HG03039 (cell line): ENCODE measurements around the gene D2HGDH.
"Not testable (repeated sequence)": the region's sequence is repeated elsewhere in the genome, so short reads cannot be mapped to it uniquely, and the experiment has no call there.

ENCODE experiments used
- ATAC-seq: cut with Tn5 transposase; IDR thresholded peaks from one replicate; pipeline ENCODE4 v1.9.1; 2021; ENCODE audit warnings: mild to moderate bottlenecking, moderate library complexity; ENCODE audit not compliant: unreplicated experiment

The D2HGDH gene

DNA sequence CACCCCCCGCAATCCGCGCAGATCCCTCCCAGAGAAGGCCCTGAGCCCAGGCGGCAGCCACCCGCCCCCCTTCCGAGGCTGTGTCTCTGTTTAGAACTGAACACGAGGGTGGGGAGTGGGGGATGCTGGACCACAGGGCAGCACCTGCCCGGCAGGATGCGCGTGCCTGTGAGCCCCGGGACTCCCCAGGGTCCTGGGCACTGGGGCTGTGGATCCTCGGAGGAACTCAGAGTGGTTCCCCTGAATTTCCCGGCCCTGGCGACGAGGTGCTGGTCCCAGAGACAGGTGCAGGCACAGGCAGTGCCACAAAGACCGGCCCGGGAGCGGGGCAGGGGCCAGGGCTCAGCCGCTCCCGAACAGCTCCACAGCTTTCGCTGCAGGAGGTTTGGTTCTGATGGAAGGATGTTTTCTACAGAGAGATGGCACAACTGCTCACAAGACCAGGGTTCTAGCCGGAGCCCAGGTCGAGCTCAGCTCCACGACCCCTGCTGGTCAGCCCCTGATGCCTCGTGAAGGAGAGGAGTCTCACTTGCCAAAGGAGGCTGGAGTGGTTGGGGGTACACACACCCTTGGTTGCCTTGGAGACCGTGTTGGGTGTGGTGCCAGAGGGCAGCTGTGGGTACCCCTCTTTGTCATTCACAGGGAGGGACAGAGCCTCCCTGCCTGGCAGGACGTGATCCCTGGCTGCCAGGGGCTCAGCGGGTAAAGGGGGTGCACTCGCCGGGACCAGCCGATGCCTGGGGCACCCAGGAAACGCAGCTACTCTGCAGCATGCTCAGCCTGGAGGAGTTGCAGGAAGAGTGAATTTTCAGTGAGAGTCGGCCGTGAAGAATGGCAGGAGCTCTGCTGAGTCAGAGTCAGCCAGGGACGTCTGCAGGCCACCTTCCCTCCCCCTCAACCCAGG, 70.1 kb downstream of the D2HGDH start:
- no peak for ATAC-seq

DNA sequence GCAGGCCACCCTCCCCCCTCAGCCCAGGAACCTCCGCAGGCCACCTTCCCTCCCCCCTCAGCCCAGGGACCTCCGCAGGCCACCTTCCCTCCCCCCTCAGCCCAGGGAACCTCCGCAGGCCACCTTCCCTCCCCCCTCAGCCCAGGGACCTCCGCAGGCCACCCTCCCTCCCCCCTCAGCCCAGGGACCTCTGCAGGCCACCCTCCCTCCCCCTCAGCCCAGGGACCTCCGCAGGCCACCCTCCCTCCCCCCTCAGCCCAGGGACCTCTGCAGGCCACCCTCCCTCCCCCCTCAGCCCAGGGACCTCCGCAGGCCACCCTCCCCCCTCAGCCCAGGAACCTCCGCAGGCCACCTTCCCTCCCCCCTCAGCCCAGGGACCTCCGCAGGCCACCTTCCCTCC, 71.8 kb downstream of the D2HGDH start:
- ATAC-seq: not testable (repeated sequence)

DNA sequence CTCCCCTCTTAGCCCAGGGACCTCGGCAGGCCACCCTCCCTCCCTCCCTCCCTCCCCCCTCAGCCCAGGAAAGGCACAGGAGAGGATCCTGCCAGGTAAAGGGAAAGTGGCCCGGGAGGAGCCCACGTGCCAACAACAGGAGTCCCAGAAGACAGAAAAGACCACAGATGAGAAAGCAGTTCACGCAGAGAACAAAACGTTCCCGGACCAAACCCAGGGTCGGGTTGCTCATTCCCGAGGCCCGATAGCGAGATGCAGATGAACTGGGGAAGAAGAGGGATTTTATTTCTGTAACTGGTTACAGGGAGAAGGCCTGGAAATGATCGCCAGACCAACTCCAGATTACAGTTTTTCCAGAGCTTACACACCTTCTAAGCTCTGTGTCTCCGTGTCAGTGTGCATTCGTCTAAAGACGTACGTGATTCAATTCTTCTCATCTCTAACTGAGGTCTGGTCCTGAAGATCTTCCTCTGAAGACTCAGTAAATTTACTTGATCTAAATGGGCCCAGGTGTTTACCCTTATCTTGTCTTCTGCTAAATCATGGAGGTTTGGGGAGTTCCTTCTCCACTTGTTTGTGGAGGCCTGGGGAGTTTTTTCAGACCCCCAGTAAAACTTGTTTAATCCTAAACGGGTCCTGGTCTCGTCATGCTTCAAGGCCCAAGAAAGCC, 73.8 kb downstream of the D2HGDH start:
- ATAC-seq: no peak

DNA sequence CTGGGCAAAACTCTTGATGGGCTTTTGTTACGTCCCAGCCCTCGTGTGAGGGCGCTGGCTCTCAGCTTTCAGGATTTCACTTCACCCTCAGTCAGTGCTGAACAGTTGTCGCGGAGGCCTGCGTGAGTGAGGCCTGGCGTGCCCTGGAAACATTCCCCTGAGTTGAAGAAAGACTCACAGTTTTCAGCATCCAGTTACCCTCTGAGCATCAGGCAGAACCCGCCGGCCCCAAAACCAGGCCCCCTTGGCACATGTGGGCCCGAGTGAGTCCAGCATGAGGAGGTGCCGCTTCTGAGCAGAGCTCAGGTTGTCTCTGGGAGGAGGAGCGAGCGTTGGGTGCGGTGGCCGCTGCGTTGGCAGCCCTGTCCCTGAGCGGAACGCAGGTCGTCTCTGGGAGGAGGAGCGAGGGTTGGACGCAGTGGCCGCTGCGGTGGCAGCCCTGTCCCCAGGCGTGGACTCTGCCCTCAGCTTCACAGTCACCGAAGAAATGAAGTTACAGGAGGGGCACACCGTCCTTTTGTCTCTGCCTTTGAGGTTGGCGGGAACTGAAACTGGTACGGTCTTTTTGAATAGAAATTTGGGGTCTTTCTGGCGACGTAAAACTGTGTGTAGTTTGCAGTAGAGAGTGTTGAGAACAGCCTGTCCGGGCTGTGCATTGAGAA, 74.4 kb downstream of the D2HGDH start, which contains the start of gene NEU4:
TSS of gene NEU4 (plus strand) at position 473 of the 662 bp plus-strand sequence. CDS start 5,292 bp downstream, outside the sequence.
- no peak for ATAC-seq

DNA sequence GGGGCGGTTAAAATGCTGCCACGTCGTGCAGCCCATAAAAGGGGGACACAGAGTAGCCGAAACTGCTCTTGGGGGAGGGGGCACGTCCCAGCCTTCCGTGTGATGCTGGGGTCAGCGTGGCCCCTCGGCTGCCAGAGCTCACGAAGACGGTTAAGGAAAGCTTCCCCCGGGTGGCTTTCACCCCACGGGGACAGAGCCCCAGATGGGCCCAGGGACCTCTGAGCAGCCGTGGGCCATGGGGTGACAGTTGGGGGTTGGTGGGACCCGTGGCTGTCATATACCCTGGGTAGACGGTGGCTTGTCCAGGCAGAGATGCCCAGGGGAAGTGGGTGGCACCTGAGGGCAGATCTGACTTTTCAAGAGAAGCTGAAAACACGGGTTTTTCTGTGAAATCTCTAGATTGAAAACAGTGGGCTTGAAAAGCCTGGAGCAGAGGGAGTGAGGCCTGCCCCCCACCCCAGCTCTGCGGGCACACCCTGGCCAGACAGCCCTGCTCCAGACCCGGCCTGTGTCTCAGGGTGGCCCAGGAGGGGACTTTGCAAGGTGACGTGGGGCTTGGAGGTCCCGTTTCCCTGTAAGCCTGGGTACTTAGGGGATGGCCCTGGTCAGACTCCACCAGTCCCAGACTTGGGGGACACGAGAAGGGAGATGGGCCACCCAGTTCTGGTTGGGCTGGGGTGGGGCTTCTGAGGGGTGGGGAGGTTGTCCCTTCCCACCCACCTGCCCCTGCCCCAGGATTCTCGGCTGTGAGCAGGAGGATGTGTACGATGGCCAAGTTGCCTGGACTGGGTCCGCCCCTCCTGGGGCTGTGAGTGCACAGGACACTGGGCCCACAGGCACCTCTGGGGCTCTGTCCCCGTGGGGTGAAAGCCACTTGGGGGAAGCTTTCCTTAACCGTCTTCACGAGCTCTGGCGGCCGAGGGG, 75.2 kb downstream of the D2HGDH start:
- ATAC-seq: no peak

DNA sequence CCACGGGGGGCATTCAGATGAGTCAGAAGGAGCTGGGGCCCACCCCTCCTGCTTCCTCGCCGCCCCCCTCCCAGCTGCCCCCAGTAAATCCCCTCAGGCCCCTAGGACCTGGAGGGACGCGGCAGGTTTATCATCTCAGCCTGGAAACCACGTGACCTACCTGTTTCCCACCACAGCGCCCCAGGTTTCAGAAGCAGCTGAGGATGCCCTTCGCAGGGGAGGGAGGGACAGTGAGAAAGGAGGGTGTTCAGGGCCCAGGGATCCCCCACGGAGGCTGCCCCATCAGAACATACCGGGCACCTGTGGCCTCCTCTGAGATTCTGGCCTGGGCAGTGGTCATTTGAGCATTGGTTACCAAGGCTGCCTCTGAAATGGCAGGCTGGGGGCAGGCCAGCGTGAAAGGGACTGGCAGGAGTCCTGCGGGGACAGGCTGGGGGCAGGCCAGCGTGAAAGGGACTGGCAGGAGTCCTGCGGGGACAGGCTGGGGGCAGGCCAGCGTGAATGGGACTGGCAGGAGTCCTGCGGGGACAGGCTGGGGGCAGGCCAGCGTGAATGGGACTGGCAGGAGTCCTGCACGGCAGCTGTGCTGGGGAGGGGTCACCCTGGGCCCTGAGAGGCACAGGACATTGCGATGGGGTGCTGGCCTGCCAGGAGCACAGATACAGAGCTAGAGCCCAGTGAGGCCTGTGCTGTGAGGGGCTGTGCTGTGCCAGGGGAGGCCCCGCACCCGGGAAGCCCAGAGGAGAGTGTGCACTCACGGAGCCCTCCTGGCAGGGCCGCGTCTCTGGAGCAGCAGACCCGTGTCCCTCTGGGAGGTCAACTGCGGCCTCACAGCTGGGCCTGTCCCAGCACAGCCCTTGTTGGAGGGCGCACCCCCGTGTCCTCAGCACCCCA, 76.1 kb downstream of the D2HGDH start:
- ATAC-seq: no peak

DNA sequence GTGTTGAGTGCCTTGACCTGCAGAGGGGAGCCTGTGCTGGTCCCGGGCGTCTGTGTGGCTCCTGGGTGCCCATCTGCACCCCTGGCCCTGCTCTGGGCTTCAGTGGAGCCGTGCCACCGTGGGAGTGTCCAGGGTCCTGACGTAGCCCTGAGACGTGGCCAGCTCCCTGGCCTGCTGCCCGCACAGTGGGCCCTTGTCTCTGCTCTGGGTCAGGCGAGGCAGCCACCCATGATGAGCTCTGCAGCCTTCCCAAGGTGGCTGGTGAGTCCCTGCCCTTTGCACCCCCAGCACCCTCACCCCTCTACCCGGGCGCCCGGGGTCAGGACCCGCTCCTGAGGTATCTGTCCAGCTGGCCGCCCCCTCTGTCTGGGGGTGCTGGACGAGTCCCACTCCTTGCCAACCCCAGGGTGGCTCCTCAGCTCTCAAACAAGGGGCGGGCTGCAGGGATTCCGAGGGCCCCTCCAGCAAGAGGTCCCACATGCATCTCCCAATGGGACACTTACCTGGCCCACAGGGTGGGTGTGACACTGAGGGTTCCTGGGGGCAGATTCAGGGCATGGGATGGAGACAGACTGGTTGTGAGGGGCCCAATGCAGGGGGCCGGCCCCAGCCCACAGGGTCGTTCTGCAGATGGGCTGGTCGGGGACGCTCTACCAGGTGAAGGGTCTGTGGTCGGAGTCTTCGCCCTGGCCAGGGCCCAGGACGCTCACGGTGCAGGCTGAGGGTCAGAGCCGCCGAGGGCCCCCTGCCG, 76.9 kb downstream of the D2HGDH start:
- ATAC-seq: no peak

DNA sequence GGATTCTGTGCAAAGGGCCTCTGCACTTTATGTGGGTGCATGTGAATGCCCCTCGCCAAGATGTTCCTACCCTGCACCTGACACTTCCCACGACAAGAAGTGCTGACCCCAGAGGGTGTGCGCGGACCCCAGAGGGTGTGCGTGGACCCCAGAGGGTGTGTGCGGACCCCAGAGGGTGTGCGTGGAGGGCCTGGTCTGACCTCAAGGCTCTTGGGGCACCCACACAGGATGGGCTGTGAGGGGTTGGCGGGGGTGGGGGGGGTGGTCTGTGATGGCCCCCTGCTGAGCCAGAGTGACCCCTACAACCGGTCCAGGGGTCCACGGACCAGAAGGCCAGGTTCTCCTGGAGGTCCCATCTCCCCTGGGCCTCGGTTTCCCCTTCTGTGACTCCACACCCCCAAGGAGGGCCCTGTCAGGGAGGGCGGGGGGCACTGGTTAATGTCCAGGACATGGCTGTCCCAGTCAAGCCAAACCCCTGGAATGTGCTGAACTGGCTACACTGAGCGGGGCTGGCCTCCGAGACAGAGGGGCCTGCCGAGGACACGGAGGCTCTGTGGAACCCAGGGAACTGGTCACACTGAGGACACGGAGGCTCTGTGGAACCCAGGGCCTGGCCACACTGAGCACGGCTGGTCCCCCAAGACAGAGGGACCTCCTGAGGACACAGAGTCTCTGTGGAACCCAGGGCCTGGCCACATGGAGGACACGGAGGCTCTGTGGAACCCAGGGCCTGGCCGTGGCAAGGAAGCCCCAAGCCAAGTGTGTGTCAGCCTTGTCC, 77.7 kb downstream of the D2HGDH start:
- ATAC-seq: no peak

DNA sequence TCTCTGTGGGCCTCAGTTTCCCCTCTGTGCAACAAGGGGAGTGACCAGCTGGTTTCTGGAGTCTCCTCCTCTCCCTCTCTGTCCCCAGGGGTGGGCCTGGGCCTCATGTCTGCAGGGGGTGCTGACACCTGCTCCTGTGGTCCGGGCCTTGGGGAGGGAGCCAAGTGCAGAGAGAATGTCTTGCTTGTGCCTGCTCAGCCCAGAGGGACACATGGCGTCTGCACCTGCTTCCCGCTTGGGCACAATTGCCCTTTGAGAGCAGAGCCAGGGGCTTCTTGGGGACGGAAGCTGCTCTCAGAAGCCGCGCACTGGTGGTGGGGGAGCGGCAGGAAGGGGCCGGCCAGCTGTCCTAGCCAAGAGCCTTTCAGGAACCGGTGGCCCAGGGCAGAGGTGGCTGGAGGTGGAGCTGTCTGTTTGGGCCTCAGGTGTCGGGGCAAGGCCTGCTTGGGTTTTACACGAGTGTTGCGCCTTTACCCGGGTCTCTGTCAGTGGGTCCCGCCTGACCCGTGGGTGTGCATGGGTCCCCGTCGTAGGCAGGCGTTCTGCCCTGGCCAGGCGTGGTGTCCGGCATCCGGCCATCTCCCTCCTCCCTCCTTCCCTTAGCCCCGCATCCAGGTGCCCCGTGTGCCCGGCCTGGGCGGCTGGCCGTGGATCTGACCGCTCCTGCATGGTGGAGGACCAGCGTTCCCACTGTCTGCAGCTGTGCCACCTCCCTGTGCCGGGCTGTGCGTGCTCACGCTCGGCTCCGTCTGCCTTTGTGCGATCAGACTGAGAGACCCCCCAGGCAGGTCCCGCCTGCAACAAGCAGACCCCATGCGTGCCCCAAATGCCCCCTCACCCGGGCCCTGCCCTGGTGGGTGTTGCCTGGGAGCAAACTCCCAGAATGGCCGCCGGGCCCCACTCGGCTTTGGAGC, 78.6 kb downstream of the D2HGDH start:
- no peak for ATAC-seq

DNA sequence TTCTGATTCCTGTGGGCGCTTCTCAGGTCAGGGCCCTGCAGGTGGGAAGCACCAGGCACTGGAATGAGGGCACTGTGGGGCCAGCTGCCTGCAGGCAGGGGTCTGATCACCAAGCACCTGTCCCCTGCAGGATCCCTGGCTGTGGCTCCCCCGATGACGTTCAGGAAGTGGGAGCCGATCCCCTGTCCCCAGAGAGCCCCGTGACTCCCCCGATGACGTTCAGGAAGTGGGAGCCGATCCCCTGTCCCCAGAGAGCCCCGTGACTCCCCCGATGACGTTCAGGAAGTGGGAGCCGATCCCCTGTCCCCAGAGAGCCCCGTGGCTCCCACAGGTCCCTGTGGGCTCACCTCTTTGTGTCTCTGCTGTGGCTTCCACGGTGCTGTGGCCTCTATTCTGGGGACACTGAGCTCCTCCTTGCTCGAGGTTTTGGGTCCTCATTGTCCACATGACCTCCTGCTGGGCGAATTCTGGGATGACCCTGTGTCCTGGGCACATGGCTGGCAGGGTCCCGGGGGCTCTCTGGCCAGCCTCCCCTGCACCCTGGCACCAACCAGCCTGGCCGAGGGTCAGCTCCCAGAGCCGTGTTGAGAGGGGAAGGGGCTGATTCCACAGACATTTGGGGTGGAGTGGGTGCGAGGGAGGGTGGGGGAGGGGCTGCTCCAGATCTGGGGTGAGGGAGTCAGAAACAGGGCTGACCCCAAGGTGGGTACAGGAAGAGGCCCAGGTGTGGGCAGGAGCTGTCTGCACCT, 79.4 kb downstream of the D2HGDH start:
- no peak for ATAC-seq

DNA sequence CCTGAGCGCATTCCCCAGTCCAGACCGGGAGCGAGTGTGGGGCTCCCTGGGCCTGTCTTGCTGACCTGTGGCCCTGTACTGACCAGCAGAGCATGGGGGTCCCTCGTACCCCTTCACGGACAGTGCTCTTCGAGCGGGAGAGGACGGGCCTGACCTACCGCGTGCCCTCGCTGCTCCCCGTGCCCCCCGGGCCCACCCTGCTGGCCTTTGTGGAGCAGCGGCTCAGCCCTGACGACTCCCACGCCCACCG, 79.9 kb downstream of the D2HGDH start:
- no peak for ATAC-seq

DNA sequence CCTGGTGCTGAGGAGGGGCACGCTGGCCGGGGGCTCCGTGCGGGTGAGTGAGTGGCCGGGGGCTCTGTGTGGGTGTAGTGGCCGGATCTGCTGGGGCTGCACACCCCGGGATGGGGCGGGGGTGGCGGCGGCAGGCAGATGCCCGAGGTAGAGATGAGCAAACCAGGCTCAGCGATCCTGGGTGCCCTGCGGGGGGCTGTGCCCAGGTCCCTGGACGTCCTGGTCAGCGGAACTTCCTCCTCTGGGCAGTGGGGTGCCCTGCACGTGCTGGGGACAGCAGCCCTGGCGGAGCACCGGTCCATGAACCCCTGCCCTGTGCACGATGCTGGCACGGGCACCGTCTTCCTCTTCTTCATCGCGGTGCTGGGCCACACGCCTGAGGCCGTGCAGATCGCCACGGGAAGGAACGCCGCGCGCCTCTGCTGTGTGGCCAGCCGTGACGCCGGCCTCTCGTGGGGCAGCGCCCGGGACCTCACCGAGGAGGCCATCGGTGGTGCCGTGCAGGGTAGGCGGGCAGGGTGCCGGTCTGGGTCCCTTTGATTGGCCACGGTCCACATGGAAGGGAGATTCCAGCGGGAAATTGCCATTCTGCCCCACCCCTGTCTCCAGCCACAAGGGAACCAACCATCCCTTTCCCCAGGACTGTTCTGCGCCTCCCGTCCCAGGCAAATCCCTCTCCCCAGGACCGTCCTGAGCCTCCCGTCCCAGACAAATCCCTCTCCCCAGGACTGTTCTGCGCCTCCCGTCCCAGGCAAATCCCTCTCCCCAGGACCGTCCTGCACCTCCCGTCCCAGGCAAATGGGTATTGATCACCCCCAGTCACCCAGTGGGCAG, 80.4 kb downstream of the D2HGDH start:
- ATAC-seq: no peak

DNA sequence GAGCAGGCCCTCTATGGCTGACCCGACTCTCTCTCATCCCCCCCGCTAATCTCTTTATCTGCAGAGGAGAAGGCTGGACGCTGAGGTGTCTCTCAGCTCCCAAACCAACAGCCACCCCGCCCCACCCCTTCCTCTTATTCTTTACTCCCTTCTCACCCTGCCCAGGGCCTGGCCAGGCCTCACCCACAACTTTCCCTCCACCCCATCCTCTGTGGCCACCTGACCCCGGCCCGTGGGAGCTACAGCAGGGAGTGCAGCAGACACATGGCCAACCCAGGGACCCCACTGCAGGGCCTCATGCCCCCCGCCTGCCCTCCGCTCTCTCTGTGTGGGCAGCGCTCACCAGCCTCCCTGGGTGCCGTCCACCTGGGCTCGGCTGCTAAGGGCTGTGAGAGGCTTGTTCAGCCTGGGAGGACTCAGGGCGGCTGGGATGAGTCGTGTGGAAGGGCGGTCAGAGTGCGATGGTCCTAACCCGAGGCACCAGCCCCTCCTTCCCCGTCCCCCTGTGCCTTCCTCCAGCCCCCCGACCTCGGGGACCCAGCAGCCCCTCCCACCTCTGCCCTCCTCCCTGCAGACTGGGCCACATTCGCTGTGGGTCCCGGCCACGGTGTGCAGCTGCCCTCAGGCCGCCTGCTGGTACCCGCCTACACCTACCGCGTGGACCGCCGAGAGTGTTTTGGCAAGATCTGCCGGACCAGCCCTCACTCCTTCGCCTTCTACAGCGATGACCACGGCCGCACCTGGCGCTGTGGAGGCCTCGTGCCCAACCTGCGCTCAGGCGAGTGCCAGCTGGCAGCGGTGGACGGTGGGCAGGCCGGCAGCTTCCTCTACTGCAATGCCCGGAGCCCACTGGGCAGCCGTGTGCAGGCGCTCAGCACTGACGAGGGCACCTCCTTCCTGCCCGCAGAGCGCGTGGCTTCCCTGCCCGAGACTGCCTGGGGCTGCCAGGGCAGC, 81.3 kb downstream of the D2HGDH start:
- ATAC-seq: no peak

DNA sequence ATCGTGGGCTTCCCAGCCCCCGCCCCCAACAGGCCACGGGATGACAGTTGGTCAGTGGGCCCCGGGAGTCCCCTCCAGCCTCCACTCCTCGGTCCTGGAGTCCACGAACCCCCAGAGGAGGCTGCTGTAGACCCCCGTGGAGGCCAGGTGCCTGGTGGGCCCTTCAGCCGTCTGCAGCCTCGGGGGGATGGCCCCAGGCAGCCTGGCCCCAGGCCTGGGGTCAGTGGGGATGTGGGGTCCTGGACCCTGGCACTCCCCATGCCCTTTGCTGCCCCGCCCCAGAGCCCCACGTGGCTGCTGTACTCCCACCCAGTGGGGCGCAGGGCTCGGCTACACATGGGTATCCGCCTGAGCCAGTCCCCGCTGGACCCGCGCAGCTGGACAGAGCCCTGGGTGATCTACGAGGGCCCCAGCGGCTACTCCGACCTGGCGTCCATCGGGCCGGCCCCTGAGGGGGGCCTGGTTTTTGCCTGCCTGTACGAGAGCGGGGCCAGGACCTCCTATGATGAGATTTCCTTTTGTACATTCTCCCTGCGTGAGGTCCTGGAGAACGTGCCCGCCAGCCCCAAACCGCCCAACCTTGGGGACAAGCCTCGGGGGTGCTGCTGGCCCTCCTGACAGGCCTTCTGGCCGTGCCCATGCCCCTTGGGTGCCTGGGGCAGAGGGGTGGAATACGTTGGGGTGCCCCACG, 82.1 kb downstream of the D2HGDH start:
- no peak for ATAC-seq
